Activated B cell treated with CpG ODN at 0.5 μM for 24 hours (primary cell): Measurements from ENCODE around the gene SLC5A3. TPM values are rescaled to one million over a fixed set of nuclear protein-coding genes. Genes with fewer than 3 reads are reported as not detected.

Source experiments
- ATAC-seq: fragments of 200-7000 bp; cut with Tn5 transposase; one replicate; pipeline ENCODE4 v1.10.0; 2021; ENCODE audit warnings: low read depth, mild to moderate bottlenecking, moderate library complexity
- CTCF ChIA-PET: fragments of 350-600 bp; sonication (Branson Sonifier 250); formaldehyde crosslinking; loops from one replicate; lab custom pipeline; 2021; ENCODE audit warnings: antibody characterized with exemption; lab: Charles Lee
- POLR2A ChIA-PET: fragments of 350-600 bp; sonication (Branson Sonifier 250); formaldehyde crosslinking; loops from one replicate; lab custom pipeline; 2021; ENCODE audit warnings: antibody characterized with exemption; lab: Charles Lee
- DNase-seq: peaks from one replicate; pipeline ENCODE4 v3.0.0; 2022
- H3K27ac Mint-ChIP-seq: one replicate; pipeline ENCODE4 v1.8.0; 2020; ENCODE audit warnings: mixed read lengths
- H3K27me3 Mint-ChIP-seq: one replicate; pipeline ENCODE4 v1.8.0; 2021; ENCODE audit warnings: mixed read lengths
- H3K36me3 Mint-ChIP-seq: one replicate; pipeline ENCODE4 v1.8.0; 2021; ENCODE audit warnings: low read depth, mixed read lengths
- H3K4me1 Mint-ChIP-seq: one replicate; pipeline ENCODE4 v1.8.0; 2021; ENCODE audit warnings: mixed read lengths
- H3K4me3 Mint-ChIP-seq: one replicate; pipeline ENCODE4 v1.8.0; 2020; ENCODE audit warnings: mild to moderate bottlenecking, mixed read lengths
- H3K9me3 Mint-ChIP-seq: one replicate; pipeline ENCODE4 v1.8.0; 2020; ENCODE audit warnings: mixed read lengths
- CTCF ChIP-seq: fragments of 200-600 bp; IDR thresholded peaks from one replicate; pipeline ENCODE4 v1.8.0; 2022; ENCODE audit warnings: antibody characterized with exemption, mild to moderate bottlenecking
- intact Hi-C: fragments of 100-400 bp; cut with micrococcal nuclease; formaldehyde crosslinking; loops from one replicate; pipeline ENCODE4 v1.15.1; 2024
- total RNA-seq: library from RNA; stranded (reverse); gene quantifications from 2 replicates; pipeline ENCODE4 v1.2.3, GENCODE V29; 2022

The SLC5A3 gene
- total RNA-seq, 1 donor from 2014 or later: 9.0 TPM

GRCh38 chr21:34085129-34085528 lies 11.8 kb downstream of the SLC5A3 start:
- peaks cover 41% of the 10 kb centered on the region for H3K4me1 Mint-ChIP-seq
- peaks cover 33% of the 10 kb centered on the region for H3K36me3 Mint-ChIP-seq
- no peaks in the 10 kb centered on the region for H3K27me3 Mint-ChIP-seq
- ChIA-PET CTCF (no interaction called here), POLR2A (no interaction called here)
- DNase-seq: no peak
- intact Hi-C loops: no loop called here
- ATAC-seq: no peak
- no peak overlapping the region for H3K4me3 Mint-ChIP-seq
- no peaks in the 10 kb centered on the region for H3K9me3 Mint-ChIP-seq
- no peak overlapping the region for H3K27ac Mint-ChIP-seq
- no peak for TF ChIP-seq CTCF

- Mint-ChIP-seq H3K36me3 (peaks cover 24% of the 10 kb centered on the region), H3K4me3 (no peak overlapping the region), H3K4me1 (peaks cover 40% of the 10 kb centered on the region), H3K27me3 (no peaks in the 10 kb centered on the region), H3K9me3 (no peaks in the 10 kb centered on the region), H3K27ac (no peak overlapping the region)
- intact Hi-C loops: no loop called here
- ATAC-seq (no peak), DNase-seq (no peak)
- no peak for TF ChIP-seq CTCF
- ChIA-PET CTCF (no interaction called here), POLR2A (no interaction called here)
Measured at GRCh38 chr21:34086887-34087306, 13.5 kb downstream of the SLC5A3 start.

- ChIA-PET CTCF (interaction anchor here (2.6 kb wide), 1 partner anchor 165 kb away, joined by 7 read pairs; no protein-coding TSS in a partner anchor), POLR2A (no interaction called here)
- no peaks in the 10 kb centered on the region for H3K9me3 Mint-ChIP-seq
Measured at GRCh38 chr21:34088752-34089151, 15.4 kb downstream of the SLC5A3 start.

GRCh38 chr21:34091032-34091431 lies 17.7 kb downstream of the SLC5A3 start:
- Mint-ChIP-seq H3K4me3 (no peak overlapping the region), H3K4me1 (peaks cover 29% of the 10 kb centered on the region)
- POLR2A ChIA-PET: interaction anchor here (0.9 kb wide), 1 partner anchor 10 kb away, joined by 4 read pairs; no protein-coding TSS in a partner anchor

More at GRCh38 chr21:34088752-34089151, 15.4 kb downstream of the SLC5A3 start:
- intact Hi-C loops: no loop called here
- Mint-ChIP-seq H3K4me3 (no peak overlapping the region), H3K36me3 (peaks cover 14% of the 10 kb centered on the region), H3K4me1 (peaks cover 31% of the 10 kb centered on the region), H3K27me3 (no peaks in the 10 kb centered on the region), H3K27ac (no peak overlapping the region)
- no peak for TF ChIP-seq CTCF
- no peak for ATAC-seq
- DNase-seq: no peak

GRCh38 chr21:34091607-34092006 lies 18.2 kb downstream of the SLC5A3 start:
- Mint-ChIP-seq H3K36me3 (peaks cover 29% of the 10 kb centered on the region), H3K4me3 (no peak overlapping the region), H3K4me1 (peaks cover 34% of the 10 kb centered on the region), H3K27ac (no peak overlapping the region), H3K27me3 (no peaks in the 10 kb centered on the region), H3K9me3 (no peaks in the 10 kb centered on the region)
- no peak for TF ChIP-seq CTCF
- CTCF ChIA-PET: interaction anchor here (1.4 kb wide), 1 partner anchor 9 kb away, joined by 7 read pairs; no protein-coding TSS in a partner anchor
- POLR2A ChIA-PET: no interaction called here
- ATAC-seq (no peak), DNase-seq (no peak)
- intact Hi-C loops: no loop called here

More at GRCh38 chr21:34091032-34091431, 17.7 kb downstream of the SLC5A3 start:
- DNase-seq (no peak), ATAC-seq (no peak)
- Mint-ChIP-seq H3K27ac (no peak overlapping the region), H3K36me3 (peaks cover 24% of the 10 kb centered on the region), H3K9me3 (no peaks in the 10 kb centered on the region), H3K27me3 (no peaks in the 10 kb centered on the region)
- TF ChIP-seq CTCF: no peak
- intact Hi-C loops: no loop called here
- CTCF ChIA-PET: interaction anchor here (2.6 kb wide), 1 partner anchor 167 kb away, joined by 7 read pairs; no protein-coding TSS in a partner anchor
